ENCODE results near the gene MR1.
"Not testable (repeated sequence)": the region's sequence is repeated elsewhere in the genome, so short reads cannot be mapped to it uniquely, and the experiment has no call there.

MR1 gene

DNA sequence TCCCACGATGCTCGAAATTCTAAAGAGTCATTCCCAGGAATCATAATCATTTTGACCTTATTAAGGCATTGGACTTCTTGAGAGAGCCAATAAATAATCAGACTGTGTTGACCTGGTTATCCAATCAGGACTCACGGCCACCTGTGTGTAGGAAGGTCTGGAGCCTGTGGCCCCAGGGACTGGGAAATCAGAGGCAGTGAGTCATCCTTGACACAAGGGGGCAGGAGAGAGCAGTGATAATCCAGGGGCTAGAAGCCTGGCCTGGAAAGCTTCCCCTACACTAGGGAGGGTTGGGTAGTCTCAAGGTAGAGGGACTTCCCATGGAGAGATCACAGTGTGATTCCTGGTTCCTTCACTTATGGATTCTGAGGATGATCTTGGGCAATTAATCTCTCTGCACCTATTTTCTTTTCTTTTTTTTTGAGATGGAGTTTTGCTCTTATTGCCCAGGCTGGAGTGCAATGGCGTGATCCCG is 4.7 kb downstream of the MR1 start:
- TF ChIP-seq, protein P1, sequence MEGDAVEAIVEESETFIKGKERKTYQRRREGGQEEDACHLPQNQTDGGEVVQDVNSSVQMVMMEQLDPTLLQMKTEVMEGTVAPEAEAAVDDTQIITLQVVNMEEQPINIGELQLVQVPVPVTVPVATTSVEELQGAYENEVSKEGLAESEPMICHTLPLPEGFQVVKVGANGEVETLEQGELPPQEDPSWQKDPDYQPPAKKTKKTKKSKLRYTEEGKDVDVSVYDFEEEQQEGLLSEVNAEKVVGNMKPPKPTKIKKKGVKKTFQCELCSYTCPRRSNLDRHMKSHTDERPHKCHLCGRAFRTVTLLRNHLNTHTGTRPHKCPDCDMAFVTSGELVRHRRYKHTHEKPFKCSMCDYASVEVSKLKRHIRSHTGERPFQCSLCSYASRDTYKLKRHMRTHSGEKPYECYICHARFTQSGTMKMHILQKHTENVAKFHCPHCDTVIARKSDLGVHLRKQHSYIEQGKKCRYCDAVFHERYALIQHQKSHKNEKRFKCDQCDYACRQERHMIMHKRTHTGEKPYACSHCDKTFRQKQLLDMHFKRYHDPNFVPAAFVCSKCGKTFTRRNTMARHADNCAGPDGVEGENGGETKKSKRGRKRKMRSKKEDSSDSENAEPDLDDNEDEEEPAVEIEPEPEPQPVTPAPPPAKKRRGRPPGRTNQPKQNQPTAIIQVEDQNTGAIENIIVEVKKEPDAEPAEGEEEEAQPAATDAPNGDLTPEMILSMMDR (IDR thresholded peaks at IDR 0.05; ENCODE audit: control insufficient read depth, extremely low read depth, insufficient read depth): peak; percentile 56
- H3K4me3 ChIP-seq (ENCODE audit: low read depth, low read length): no peak overlapping the region
- DNase-seq (ENCODE audit: low read depth): no peak

DNA sequence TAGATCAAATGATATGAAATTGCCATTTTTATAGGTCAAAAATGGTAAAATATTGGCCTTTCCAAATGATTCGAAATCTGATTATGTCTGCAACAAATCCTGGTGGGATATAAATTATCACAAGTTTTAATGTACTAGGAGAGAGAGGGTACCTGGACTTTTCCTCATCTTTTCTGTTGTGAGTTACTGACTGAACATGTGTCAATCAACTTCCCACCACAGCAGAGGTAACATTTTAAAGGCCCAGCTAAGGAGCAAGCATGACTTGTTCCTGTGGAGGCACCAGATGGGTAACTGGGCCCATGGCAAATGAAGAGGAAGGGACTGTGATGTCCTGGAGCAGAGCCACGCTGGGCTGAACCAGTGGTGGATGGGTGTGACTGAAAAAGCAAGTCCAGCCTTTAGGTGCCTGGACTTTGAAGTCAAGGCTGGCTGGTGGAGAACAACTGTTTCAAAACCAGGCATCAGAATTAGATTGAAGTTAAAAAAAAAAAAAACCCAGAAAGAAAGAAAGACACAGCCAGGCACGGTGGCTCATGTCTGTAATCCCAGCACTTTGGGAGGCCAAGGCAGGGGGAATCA is 6.6 kb downstream of the MR1 start:
- no peak for DNase-seq (ENCODE audit: low read depth)
- H3K4me3 ChIP-seq (ENCODE audit: low read depth, low read length): no peak overlapping the region
- TF ChIP-seq, protein P1 (IDR thresholded peaks at IDR 0.05; ENCODE audit: control insufficient read depth, extremely low read depth, insufficient read depth): no peak

DNA sequence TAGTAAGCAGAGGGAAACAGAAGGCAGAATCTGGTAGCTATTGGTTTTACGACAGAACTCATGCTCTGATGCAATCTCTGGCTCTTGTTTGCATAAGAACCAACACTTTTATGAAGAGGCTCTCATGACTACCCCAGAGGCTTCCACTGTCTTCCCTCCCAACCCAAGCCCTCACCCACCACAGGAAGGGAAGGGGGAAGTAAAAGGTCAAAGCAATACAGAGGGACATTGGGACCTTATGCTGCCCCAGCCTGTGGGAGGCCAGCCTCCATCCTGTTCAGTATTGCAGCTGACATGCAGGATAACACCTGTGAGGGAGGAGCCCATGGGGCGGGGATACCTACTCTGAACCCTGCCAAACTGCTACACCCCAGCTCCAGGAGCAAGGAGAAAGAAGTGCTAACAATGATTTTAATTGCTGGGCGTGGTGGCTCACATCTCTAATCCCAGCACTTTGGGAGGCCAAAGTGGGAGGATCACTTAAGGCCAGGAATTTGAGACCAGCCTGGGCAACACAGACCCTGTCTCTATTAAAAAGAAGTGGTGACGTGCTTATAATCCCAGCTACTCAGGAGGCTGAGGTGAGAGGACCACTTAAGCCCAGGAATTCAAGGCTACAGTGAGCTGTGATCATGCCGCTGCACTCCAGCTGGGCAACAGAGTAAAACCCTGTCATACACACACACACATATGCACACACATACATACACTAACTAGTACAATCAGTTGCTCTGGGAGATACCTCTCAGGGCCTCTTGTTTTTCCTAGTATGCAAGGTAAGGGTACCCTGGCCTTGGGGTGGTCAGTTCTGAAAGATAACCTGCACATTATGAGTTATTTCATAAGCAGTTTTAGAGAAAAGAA is 9.5 kb downstream of the MR1 start:
- H3K4me3 ChIP-seq (ENCODE audit: low read depth, low read length): no peak overlapping the region
- DNase-seq (ENCODE audit: low read depth): no peak
- TF ChIP-seq, protein P1 (IDR thresholded peaks at IDR 0.05; ENCODE audit: control insufficient read depth, extremely low read depth, insufficient read depth): no peak

DNA sequence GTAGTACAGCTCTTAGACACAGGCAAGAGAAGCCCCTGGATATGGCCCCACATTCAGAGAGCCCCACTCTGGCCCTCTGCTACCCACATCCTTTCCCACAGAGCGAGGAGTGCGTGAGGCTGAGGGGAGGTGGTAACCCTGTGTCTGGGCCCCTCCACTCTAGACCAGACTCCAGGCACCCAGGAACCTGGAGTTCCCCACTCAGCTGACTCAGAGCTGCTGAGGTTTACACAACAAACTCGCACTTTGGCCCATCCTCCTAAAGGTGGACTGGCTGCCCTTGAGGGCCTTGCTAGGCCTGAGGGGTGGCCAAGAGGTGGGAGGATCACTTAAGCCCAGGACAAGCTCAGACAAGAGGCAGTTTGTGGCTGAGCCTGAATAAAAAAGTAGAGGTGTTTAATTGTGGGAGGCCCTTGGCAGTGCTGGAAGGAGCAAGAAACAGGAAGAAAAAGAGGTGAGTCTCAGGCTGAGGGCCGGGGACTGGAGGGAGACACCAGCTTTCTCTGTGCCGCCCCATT is 10.7 kb downstream of the MR1 start:
- TF ChIP-seq, protein P1 (IDR thresholded peaks at IDR 0.05; ENCODE audit: control insufficient read depth, extremely low read depth, insufficient read depth): no peak
- no peak overlapping the region for H3K4me3 ChIP-seq (ENCODE audit: low read depth, low read length)
- no peak for DNase-seq (ENCODE audit: low read depth)

DNA sequence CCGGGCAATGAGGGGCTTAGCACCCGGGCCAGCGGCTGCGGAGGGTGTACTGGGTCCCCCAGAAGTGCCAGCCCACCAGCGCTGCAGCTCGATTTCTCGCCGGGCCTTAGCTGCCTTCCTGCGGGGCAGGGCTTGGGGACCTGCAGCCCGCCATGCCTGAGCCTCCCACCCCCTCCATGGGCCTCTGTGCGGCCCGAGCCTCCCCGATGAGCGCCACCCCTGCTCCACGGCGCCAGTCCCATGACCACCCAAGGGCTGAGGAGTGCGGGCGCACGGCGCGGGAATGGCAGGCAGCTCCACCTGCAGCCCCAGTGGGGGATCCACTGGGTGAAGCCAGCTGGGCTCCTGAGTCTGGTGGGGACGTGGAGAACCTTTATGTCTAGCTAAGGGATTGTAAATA is 12.2 kb downstream of the MR1 start:
- not testable (repeated sequence) for DNase-seq (ENCODE audit: low read depth); H3K4me3 ChIP-seq (ENCODE audit: low read depth, low read length)

DNA sequence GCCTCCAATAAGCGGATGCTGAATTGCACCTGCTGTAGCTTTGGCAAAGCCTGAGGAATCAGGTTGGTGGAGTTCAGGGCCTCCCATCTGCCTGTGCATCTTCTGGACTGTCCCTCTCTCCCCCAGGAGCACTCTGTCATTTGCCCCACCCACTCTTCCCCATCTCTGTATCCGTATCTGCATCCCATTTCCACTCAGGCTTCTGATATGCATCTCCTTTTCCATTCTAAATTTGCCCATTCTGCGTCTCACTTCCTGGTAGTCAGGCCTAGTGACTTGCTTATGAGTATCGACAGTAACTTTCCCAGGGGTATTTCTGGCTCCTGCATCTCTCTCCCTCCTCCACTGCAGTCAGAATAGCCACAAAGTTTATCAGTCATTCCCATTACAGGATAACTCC is 15.6 kb downstream of the MR1 start:
- no peak for DNase-seq (ENCODE audit: low read depth)
- H3K4me3 ChIP-seq (ENCODE audit: low read depth, low read length): no peak overlapping the region
- TF ChIP-seq, protein P1 (IDR thresholded peaks at IDR 0.05; ENCODE audit: control insufficient read depth, extremely low read depth, insufficient read depth): no peak

DNA sequence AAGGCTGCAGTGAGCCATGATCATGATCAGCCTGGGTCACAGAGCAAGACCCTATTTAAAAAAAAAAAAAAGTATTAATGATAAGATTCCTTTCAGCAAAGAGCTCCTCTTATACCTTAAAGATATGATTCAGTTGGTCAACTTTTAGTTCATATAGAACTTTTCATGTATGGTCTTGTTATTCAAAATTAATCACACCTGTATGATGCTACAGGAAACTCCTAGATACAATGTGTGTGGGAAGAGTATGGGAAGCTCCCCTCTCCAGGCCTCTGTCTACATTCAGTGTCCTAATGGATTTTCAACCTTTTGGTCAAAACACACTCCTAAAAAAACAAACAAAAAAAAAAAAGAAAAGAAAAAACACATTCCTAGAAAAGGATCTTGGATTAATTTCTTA is 17.1 kb downstream of the MR1 start:
- TF ChIP-seq, protein P1 (IDR thresholded peaks at IDR 0.05; ENCODE audit: control insufficient read depth, extremely low read depth, insufficient read depth): no peak
- no peak for DNase-seq (ENCODE audit: low read depth)
- no peak overlapping the region for H3K4me3 ChIP-seq (ENCODE audit: low read depth, low read length)

Data from LNCaP clone FGC (cell line).